CD4-positive, alpha-beta T cell treated with Interleukin-15 for 4 hours (primary cell): Measurements from ENCODE around the gene LIN7B.
A peak's percentile ranks its signal among the peaks of the same experiment; 100 is the strongest.

Source experiments
- DNase-seq: peaks from one replicate; pipeline ENCODE4 v3.0.0-alpha.2; 2020; ENCODE audit warnings: low spot score

LIN7B gene

DNA sequence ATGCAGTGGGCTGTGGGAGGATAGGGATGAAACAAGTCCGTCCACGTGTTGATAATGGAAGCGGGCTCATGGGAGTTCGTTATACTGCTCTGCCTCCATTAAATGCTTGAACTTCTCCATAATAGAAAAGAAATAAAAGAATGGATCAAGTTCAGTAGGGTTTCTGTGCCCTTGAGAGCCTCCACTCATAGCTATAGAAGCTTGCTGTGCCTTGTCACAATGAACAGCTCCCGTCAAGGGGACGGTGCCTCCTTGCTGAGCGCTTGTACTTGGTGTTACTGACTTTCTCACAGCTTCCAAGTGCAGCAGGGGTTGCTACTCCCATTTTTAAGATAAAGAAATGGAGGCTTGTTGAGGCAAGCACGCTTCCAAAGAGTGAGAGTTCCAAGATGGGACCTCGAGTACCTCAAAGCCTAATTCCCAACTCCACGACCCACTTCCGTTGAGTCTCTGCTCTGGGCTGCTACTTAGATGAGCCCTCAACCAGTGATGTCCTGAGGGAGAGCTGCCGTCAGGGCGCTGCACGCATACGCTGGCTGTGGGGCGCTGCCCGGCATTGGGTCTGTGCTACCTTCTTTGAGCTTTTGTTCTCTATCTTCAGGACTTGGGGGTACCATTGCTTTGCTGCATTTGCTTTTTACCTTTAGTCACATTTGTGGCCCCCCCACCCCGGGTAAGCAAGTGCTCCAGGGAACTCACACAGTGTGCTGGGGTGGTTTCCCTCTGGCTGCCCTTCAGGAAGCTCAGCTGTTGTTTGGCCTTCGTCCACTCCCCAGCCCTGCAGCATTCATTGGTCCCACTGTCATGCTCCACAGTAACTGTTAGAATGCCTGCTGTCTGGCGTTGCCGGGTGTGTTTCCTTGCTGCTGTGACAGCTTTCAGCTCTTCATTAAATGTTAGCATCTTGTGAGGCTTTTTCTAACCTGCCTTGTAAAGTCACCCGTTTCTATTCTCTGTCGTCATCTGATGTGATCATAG lies 19.4 kb upstream of the LIN7B start:
- DNase-seq: no peak

DNA sequence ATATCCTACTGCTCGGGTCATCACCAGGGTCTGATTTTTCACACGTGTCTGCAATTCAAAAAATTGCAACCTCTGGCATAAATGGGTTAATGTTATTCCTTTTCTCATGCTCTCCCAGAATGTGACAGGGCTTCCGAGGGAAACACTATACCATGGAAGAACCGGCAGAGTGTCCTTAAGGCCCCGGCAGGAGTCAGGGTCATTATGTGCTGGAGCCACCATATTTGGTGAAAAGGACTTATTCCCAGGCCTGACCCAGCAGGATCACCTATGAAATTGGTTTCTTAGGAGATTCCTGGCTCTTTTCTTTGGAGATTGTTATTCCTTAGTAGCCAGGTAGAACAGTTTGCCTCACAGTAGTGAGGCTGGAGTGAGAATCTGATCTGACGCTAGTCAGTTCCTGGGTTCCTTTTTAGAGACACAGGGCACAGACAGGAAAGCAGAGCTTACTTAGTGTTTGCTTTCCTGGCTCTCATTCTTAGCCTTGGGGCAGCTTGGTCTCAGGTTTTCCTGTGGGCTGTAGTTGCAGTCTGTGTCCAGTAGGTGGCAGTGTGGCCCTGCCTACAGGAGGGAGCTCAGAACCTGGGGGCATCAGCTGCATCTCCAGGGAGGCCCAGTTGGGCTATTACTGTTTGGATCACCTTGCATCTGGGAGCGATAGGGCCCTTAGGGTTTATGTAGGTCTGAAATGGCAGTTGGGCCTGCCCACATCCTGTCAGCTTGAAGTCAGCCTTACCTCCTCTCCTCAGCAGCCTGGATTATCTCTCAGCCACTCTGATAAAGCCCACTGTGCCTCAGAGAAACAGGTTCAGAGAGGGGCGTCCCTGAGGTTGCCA lies 16.5 kb upstream of the LIN7B start:
- DNase-seq: peak; percentile 81

DNA sequence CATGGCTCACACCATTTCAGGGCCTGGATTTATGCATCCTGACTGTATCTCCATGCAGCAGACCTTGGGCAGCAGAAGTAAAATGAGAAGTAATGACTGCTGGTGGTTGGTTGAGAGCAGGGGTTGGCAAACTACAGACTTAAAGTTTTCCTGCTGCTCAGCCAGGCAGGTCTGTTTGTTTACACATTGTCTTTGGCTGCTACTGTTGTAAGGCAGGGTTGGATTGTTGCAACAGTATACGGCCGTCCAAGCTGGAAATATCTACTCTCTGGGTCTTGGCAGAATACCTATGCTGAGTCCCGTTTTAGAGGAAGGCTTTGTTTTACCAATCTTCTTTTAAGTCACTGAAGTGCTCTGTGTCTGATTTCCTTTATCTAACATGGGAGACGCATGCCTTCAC lies 15.4 kb upstream of the LIN7B start:
- DNase-seq: no peak

DNA sequence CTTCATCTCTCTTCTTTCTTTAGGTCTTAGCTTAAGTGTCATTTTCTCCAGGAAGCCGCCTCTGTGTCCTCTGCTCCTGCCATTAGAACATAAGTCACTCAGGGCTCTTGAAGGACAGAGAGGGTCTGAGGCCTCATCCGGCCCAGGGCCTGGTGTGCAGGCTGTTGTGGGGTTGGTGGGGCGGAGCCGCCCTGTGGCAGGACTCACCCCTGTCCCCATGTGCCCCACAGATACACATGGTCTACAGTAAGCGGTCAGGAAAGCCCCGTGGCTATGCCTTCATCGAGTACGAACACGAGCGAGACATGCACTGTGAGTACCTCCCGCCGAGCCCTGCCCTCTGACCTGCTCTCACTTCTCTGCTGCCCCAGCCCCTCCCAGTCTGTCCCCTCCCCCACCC lies 13.0 kb upstream of the LIN7B start:
- no peak for DNase-seq

DNA sequence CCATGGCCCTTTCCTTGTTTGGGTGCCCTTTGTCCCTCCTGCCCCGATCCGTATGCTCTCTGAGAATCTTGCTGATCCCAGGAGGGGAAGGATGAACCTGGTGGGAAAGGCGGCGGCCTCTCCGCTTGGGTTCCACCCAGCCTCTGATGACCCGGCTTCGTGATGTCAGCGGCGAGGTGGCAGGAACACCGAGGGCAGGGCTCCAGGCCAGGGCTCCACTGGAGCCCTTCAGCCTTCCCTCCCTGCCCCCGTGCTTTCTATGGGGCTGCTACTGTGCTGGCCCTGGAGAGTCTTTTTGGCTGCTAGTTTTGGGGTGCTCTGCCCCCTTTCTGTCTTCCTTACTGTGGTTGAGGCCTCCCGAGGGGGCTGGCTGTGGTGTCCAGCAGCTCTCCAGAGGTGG lies 11.9 kb upstream of the LIN7B start:
- DNase-seq: no peak

DNA sequence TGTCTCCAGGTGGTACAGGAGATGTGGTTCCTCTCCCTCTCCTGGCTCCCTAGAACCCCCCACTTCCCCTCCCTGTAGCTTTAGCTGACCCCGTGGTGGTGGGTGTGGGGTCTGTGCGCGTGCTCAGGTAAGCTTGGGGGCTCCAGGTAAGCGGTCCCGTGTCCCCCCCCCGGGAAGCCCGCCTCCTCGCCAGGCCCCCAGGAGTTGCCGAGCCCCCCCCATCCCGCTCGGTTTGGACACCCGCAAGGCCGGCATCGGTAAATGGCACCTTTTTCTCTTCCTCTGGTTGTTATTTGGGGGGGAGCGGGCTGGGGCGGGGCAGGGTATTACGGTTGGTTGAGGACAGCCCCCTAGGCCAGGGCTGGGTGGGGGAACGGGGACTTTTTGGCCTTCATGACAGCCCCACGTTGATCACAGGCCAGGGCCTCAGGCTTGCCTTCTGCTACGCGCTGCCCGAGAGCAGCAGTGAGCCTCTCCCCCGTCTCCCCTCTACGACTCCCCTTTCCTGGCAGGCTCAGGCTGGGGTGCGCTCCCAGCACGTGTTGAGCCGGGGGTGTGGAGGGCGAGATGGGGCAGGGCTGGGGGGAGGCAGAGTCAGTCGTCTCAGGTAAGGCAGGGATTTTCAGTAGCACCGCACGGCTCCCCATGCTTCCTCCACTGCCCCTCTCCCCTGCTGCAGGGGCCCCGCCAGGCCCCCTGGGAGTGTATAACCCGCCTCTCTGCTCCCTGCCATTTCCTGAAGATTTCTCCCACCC lies 10.7 kb upstream of the LIN7B start:
- no peak for DNase-seq

DNA sequence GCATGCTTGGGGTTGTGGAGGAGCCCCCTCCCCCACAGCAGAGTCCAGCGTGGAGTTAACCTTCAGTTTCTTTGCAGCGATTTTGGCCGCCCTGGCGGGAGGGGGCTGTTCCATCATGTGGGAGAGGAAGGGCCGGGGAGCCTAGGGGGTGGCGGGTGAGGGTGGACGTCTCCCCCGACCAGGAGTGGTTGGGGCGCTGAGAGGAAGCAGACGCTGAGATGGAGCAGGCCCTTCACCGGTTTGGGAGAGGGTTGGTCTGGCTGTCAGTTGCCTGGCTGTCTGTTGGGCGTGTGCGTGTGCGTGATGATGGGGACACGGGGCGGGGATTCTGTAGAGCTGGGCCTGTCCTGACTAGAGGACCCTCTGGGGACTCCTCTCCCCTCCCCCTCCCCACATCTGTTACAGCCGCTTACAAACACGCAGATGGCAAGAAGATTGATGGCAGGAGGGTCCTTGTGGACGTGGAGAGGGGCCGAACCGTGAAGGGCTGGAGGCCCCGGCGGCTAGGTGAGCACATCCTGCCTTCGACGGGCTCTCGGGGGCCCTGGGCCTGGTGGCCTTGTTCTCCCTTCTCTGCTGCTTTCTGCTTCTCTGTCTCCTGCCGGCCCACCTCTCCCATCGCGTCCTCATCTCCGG lies 9.8 kb upstream of the LIN7B start:
- DNase-seq: no peak

DNA sequence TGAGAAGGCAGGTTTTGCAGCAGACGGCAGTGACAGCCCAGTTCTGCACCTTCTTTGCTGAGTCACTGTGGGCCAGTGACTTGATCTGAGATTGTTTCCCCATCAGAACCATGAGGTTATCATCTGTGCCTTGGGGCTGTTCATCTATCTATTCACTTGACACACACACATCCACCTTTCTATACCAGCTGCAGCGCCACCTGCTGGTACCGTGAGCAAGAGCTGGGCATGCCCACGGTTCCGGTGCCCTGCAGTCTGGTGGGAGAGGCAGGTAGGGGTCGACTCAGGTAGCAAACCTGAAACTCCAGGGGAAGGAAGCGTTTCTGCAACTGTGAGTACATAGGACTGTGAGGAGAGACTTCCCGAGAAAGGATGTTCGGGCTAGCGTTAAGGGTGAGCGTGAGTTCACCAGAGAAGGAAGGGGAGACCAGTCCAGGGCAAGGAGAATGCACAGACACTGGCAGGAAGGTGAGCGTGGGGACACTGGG lies 7.5 kb upstream of the LIN7B start:
- peak; percentile 65 for DNase-seq

DNA sequence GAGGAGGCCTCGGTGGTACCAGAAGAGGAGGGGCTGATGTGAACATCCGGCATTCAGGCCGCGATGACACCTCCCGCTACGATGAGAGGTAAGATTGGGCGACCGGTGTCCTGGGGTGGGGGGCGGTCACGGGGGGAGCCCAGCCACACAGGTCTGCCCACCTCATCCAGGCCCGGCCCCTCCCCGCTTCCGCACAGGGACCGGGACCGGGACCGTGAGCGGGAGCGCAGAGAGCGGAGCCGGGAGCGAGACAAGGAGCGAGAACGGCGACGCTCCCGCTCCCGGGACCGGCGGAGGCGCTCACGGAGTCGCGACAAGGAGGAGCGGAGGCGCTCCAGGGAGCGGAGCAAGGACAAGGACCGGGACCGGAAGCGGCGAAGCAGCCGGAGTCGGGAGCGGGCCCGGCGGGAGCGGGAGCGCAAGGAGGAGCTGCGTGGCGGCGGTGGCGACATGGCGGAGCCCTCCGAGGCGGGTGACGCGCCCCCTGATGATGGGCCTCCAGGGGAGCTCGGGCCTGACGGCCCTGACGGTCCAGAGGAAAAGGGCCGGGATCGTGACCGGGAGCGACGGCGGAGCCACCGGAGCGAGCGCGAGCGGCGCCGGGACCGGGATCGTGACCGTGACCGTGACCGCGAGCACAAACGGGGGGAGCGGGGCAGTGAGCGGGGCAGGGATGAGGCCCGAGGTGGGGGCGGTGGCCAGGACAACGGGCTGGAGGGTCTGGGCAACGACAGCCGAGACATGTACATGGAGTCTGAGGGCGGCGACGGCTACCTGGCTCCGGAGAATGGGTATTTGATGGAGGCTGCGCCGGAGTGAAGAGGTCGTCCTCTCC lies 6.3 kb upstream of the LIN7B start:
- DNase-seq: no peak

DNA sequence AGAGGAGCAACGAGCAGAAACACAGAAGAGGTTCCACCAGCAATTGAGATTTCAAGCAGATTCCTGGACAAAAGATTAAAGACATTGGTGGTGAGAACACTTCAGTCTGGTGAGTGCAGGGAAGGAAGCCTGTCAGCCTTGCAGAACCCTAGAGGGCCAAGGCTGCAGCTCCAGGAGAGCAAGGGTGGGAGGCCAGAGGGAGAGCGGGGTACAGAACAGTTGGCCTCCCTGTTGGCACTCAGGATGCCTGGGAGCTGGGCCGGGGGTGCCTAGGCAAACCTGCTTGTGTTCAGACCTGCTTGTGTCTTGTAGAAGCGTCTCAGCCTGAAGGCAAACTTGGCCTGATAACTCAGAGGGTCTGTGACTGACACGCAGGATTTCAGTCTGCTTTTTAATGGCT lies 5.1 kb upstream of the LIN7B start:
- no peak for DNase-seq

DNA sequence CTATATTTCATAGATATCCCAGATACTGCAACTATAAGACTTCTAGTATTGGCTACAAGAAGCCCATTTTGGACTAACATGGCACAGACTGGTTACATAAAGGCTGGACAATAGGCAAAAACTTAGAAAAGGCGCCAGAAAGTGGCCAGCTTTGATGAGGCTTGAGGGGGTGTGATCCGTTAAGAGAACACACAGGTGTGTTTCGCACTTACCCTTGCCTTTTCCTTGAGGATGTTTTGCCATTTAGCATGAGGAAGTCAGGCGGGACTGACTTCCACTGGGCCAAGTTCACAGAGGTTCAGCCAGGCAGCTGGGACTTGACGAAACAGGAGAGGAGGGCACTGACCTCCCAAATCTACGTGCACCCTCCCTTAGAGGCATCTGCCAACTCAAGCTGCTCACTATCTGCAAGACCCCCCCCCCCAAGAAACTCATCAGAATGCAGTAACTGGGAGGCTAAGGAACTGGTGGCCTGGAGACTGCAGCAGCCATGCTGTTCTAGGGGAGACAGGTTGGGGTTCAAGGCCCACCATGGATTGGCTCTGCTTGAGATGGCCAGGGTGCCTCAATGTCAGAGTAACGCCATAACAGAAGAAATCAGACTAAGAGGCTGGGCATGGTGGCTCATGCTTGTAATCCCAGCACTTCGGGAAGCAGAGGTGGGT lies 4.5 kb upstream of the LIN7B start:
- DNase-seq: no peak

DNA sequence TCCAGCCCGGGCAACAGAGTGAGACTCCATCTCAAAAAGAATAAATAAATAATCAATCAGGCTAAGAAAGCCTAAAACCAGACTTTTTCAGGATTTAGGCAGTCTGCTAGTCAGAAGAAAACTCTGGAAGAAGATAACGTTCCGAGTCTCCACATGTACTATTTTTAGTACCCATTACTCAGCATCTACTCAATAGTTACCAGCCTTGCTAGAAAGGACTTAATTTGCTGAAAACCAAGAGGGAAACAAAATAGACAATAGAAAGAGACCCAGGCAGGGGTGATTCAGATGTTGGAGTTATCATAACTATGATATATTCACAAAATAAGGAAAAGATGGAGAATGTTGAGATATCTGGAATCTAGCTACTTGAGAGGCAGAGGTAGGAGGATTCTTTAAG lies 3.6 kb upstream of the LIN7B start:
- no peak for DNase-seq

DNA sequence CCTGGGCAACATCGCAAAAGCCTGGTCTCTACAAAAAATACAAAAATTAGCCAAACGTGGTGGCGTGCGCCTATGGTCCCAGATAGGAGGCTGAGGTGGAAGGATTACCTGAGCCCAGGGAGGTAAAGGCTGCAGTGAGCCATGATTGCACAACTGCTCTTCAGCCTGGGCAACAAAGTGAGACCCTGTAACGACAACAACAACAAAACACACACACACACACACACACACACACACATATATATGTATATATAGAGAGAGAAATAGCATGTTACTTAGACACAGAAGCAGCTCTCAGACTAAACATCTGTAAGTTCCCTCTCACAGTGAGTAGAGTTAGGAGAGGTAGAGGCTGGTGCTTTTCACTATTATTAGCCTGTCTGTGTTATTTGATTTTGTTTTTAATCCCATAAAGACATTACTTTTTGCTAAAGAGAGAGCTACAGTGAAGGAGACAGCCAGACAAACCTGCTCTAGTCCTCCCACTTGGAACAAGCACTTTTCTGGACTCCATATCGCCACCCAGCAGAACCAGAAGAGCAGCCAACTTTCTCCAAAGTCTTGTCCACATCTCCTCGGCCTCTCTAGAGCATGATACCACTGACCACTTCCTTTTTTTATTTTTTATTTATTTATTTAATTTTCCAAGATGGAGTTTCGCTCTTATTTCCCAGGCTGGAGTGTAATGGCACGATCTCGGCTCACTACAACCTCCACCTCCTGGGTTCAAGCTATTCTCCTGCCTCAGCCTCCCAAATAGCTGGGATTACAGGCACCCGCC lies 2.8 kb upstream of the LIN7B start:
- no peak for DNase-seq

DNA sequence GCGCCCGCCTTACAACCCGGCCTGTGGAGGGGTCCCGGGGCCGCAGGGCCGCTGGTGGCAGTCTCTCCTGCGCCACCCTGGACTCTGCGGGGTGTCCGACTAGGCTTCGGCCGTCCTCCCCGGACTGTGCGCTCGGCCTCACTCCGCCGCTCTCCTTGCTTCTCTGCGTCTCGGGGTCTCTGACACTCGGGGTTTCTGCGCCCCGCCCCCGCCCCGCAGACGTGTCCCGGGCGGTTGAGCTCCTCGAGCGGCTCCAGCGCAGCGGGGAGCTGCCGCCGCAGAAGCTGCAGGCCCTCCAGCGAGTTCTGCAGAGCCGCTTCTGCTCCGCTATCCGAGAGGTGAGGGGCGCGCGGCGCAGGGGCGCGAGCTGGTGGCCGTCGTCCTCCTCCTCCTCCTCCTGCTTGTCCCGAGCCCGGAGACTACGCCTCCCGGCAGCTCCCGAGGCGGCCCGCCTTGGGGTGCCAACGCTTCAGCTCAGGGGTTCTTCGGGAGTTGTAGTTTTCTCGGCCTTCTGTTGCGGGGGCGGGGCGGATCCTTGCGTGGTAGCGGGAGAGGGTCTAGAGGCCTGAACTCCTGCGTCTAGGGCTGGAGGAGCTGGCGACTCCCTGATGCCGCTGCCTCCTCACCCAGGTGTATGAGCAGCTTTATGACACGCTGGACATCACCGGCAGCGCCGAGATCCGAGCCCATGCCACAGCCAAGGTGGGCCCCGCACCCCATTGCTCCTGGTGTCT lies 627 bp downstream of the LIN7B start:
- peak; percentile 48 for DNase-seq

DNA sequence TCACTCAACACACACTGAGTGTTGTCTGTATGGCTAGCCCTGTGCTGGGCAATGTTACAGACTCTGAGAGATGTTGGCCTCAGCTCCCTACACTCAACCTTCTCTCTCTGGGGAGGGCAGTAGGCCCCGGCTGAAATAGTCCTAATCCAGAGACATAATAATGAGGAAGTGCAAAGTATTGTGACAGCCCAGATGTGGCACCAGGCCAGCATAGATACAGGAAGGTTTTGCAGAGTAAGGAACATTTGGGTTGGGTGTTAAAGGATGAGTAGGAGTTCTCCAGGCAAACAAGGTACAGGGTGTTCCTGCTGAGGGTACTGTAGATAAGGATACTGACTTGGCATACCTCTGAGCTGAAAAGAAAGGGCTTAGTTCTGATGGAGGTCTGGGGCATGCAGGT lies 2.4 kb downstream of the LIN7B start:
- no peak for DNase-seq

DNA sequence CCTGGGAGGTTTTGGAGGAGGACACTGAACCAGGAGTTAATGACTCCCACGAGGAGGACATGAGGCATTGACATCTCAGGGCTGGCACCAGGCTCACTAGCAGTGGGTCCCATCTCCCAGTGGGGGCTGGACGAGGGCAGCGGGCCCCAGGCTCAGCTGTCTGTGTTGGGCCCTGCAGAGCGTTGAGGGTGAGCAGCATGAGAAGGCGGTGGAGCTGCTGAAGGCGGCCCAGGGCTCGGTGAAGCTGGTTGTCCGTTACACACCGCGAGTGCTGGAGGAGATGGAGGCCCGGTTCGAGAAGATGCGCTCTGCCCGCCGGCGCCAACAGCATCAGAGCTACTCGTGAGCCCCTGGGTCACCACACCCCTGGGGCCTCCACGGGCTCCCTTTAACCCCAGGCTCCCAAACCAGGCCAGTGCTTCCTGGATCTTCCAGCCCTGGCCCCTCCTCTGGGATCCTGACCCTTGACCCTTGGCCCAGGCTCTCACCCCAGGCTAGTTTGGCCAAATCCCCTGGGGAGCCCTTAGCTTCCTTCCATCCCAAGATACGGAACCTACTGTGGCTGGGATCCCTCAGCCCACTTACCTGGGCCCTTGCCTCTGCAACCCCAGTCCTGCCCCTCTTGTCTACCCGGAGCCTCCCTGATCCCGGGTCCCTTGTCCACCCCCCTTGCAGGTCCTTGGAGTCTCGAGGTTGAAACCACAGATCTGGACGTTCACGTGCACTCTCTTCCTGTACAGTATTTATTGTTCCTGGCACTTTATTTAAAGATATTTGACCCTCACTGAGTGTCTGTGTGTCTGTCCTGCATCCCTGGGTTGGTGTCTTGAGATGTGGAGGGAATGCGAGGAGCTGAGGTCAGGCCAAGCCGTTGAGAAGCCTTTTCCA lies 3.8 kb downstream of the LIN7B start:
- no peak for DNase-seq

DNA sequence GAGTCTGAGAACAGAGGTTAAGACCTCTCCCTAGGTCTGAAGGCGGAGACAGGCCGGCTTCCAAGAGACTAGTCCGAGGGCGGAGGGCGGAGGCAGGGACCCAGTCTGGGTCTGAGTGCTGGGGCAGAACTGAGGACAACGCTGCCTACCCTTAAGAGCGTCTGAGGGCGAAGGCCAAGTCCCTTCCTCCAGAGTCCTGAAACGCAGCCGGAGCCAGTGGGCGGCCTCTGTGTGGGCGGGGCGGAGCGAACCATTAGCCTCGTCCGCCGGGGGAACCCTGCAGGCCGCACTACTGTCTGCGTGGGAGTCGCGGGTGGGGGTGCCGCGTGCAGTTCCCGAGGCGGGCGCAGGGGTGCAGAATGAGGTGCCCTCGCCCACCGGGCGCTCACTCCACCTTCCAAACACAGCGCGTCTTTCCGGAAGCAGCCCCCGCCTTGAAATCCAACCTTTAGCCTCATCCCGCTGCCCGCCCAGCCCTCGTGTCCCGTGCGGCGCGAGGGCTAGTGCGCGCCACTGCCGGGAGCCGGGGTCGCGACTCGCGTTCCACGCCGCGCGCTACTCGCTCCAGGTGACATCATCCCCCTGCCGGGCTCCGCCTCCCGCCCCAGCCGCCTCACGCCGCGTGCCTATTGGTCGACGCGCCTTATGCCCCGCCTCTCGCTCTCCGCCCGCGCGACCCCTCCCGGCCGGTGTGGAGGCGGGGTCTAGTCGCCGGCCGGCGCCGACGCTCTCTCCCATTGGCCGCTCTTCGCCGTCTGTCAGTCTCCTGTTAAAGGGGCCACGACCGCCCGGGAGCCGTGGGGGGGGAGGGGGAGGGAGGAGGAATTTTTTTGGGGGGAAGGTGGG lies 4.6 kb downstream of the LIN7B start, which contains the start of gene C19orf73:
TSS of gene C19orf73 (minus strand) at position 579 of the 846 bp plus-strand sequence. CDS start at position 458, 121 bp downstream.
- peak; percentile 96 for DNase-seq
